ENCODE results near the gene RABAC1. TPM values are rescaled to one million over a fixed set of nuclear protein-coding genes. Genes with fewer than 3 reads are reported as not detected.

Gene RABAC1
- total RNA-seq, 6 experiments from 2014 or later = 245 to 349 (median 258) TPM

DNA sequence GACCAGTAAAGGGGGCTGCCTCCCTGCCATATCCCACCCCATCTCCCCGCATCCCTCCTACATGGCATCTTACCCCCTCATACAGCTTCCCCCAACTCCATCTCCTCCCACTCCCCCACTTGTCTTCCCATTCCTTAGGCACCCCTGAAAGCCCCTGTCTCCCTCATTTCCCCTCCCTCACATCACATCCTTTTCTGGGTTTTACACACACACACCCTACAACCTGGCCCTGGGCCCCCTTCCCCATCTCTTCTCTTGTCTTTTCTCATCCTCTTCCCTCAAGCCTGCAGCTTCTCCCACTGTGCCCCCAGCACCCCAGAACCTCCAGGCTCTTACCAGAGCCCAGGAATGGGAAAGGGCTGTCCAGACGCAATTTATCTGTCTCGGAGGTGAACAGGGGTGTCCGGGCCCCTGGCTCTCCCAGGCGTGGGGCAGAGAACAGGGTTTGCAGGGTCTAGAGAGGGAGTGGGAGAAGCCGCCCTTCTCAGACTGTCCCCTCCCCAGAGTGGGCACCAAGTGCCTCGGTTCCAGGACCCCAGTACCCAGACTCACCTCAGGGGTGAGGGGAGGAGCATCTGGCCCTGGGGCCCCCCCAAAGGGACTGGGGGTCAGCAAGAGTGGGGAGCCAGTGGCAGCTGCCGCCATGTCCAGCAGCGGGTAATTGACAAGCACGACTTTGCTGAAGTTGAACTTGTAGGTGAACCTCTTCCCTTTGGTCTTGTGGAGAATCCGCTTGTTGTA, 50.2 kb downstream of the RABAC1 start:
- Mint-ChIP-seq H3K27me3 (ENCODE audit: insufficient read depth) (peaks cover 27% of the 10 kb centered on the region), H3K27ac (no peak overlapping the region)

DNA sequence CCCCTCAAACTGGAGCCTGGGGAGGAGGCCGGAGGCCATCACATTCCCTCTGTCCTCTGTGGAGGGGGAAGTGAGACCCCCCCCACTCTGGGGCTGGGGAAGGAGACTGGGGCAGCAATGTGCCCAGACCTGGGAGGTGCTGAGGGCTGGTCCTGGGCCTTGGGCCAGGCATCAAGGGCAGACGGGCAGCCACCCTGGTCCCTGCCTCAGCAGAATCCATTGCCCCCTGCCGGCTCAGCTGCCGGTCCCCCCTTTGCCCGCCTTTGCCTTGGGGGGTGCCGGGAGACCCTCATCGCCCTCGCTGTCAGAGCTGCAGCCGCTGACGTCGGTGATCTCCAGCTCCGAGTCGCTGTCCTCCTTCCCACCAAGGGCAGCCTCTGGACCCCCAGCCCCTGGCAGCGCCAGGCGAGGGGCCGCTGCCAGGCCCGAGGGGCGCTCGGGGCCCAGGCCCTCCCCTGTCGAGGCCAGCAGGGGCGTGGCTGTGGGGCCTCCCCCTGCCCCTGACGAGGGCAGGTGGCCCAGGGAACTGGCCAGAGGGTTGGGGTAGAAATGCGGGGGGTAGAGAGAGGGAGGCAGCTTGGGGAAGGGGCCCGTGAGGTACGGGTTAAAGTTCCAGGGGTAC, 51.0 kb downstream of the RABAC1 start:
- peaks cover 18% of the 10 kb centered on the region for H3K36me3 Mint-ChIP-seq (ENCODE audit: low read depth)
- DNase-seq = no peak
- no peak overlapping the region for H3K27ac Mint-ChIP-seq
- H3K9me3 Mint-ChIP-seq = no peaks in the 10 kb centered on the region
- no peak for TF ChIP-seq CTCF (IDR thresholded peaks at IDR 0.05)
- no peak overlapping the region for H3K4me3 Mint-ChIP-seq
- H3K27me3 Mint-ChIP-seq (ENCODE audit: insufficient read depth) = peaks cover 24% of the 10 kb centered on the region
- no peaks in the 10 kb centered on the region for H3K4me1 Mint-ChIP-seq (ENCODE audit: low read depth)

More for the DNA sequence above, 50.2 kb downstream of the RABAC1 start:
- no peaks in the 10 kb centered on the region for H3K4me1 Mint-ChIP-seq (ENCODE audit: low read depth)
- no peak for DNase-seq
- H3K9me3 Mint-ChIP-seq = no peaks in the 10 kb centered on the region
- no peak for TF ChIP-seq CTCF (IDR thresholded peaks at IDR 0.05)
- H3K4me3 Mint-ChIP-seq = no peak overlapping the region
- H3K36me3 Mint-ChIP-seq (ENCODE audit: low read depth) = peaks cover 18% of the 10 kb centered on the region

GRCh38 chr19:41906916-41907680, 52.0 kb downstream of the RABAC1 start:
- Mint-ChIP-seq H3K4me3 (no peak overlapping the region), H3K36me3 (ENCODE audit: low read depth) (peaks cover 18% of the 10 kb centered on the region), H3K27ac (no peak overlapping the region), H3K9me3 (no peaks in the 10 kb centered on the region), H3K27me3 (ENCODE audit: insufficient read depth) (peaks cover 19% of the 10 kb centered on the region), H3K4me1 (ENCODE audit: low read depth) (no peaks in the 10 kb centered on the region)
- DNase-seq = no peak
- TF ChIP-seq CTCF (IDR thresholded peaks at IDR 0.05) = no peak

Other genes with a start within 250 kb of the RABAC1 start
- gene CEACAM6, start 203.8 kb downstream of the RABAC1 start, total RNA-seq (2021; fragmentation: NEBNext Ultra II Directional; extraction: Animal tissue kit (Norgen Biotek cat#: 25700)) = not detected
- not detected for gene CEACAM3, start 162.7 kb downstream of the RABAC1 start, total RNA-seq (2021; fragmentation: NEBNext Ultra II Directional; extraction: Animal tissue kit (Norgen Biotek cat#: 25700))
- not detected for gene LYPD4, start 114.6 kb downstream of the RABAC1 start, total RNA-seq (2021; fragmentation: NEBNext Ultra II Directional; extraction: Animal tissue kit (Norgen Biotek cat#: 25700))
- gene DMRTC2, start 114.3 kb downstream of the RABAC1 start, total RNA-seq (2021; fragmentation: NEBNext Ultra II Directional; extraction: Animal tissue kit (Norgen Biotek cat#: 25700)) = not detected
- 1,000 to 10,000 TPM; 2,312 to 2,495 (median 2,438) TPM for gene RPS19, start 99.1 kb downstream of the RABAC1 start, total RNA-seq (2021; fragmentation: NEBNext Ultra II Directional; extraction: Animal tissue kit (Norgen Biotek cat#: 25700))
- under 1 TPM in 4 of 6 experiments, not detected in 2; 0.23 to 0.62 (median 0.35) TPM for gene CD79A, start 82.0 kb downstream of the RABAC1 start, total RNA-seq (2021; fragmentation: NEBNext Ultra II Directional; extraction: Animal tissue kit (Norgen Biotek cat#: 25700))
- gene ARHGEF1, start 76.1 kb downstream of the RABAC1 start, total RNA-seq (2021; fragmentation: NEBNext Ultra II Directional; extraction: Animal tissue kit (Norgen Biotek cat#: 25700)) = 10 to 100 TPM; 63.8 to 73.3 (median 68.2) TPM
- under 1 TPM in 4 of 6 experiments, not detected in 2; 0.09 to 0.17 (median 0.12) TPM for gene ERFL, start 30.9 kb downstream of the RABAC1 start, total RNA-seq (2021; fragmentation: NEBNext Ultra II Directional; extraction: Animal tissue kit (Norgen Biotek cat#: 25700))
- under 1 TPM in 4 of 6 experiments, not detected in 2; 0.10 to 0.66 (median 0.33) TPM for gene ATP1A3, start 34.9 kb upstream of the RABAC1 start, total RNA-seq (2021; fragmentation: NEBNext Ultra II Directional; extraction: Animal tissue kit (Norgen Biotek cat#: 25700))
- under 1 TPM in 5 of 6 experiments, not detected in 1; 0.07 to 0.19 (median 0.13) TPM for gene GRIK5, start 110.9 kb upstream of the RABAC1 start, total RNA-seq (2021; fragmentation: NEBNext Ultra II Directional; extraction: Animal tissue kit (Norgen Biotek cat#: 25700))
- gene ZNF574, start 116.8 kb upstream of the RABAC1 start, total RNA-seq (2021; fragmentation: NEBNext Ultra II Directional; extraction: Animal tissue kit (Norgen Biotek cat#: 25700)) = 10 to 100 TPM; 14.0 to 16.5 (median 15.1) TPM
- 10 to 100 TPM in 1 of 6 experiments, 1 to 10 TPM in 5; 6.4 to 11.0 (median 7.8) TPM for gene POU2F2, start 173.1 kb upstream of the RABAC1 start, total RNA-seq (2021; fragmentation: NEBNext Ultra II Directional; extraction: Animal tissue kit (Norgen Biotek cat#: 25700))

Data from HFFc6 (cell line).